Thoracic aorta (tissue), 2 donors: ENCODE measurements around the gene ASTN1. TPM values are rescaled to one million over a fixed set of nuclear protein-coding genes. Genes with fewer than 3 reads are reported as not detected.

Experiments used
- ATAC-seq: fragments of 150-250 bp; one replicate; pipeline ENCODE4 v1.8.0; 2017; ENCODE audit warnings: low read depth; ENCODE audit not compliant: insufficient number of reproducible peaks, low FRiP score
- DNase-seq: peaks from one replicate; pipeline ENCODE4 v3.0.0-alpha.2; 2020; ENCODE audit warnings: low spot score
- H3K27ac ChIP-seq, 2 donors: fragments of 200-600 bp; sonication (generic); 1 replicate in 1 of 2; 2 replicates in 1 of 2; pipeline ENCODE4 v1.5.1; 2016; ENCODE audit warnings: mild to moderate bottlenecking in 2 of 2, moderate library complexity in 2 of 2
- H3K27me3 ChIP-seq: fragments of 200-600 bp; sonication (generic); replicated peaks from 2 replicates; pipeline ENCODE4 v1.6.0; 2016; ENCODE audit warnings: mild to moderate bottlenecking; ENCODE audit not compliant: insufficient read depth
- H3K36me3 ChIP-seq: fragments of 200-600 bp; sonication (generic); one replicate; pipeline ENCODE4 v1.5.1; 2016
- H3K4me1 ChIP-seq, 2 donors: fragments of 200-600 bp; sonication (generic); 1 replicate in 1 of 2; 2 replicates in 1 of 2; pipeline versions ENCODE4 v1.5.1 to v1.6.0; 2016; ENCODE audit warnings: low read depth in 2 of 2, mild to moderate bottlenecking in 1 of 2; ENCODE audit not compliant: control insufficient read depth in 1 of 2
- H3K4me3 ChIP-seq: fragments of 200-600 bp; sonication (generic); 2 replicates; pipeline ENCODE4 v1.5.1; 2016; ENCODE audit warnings: mild to moderate bottlenecking
- H3K9me3 ChIP-seq: fragments of 200-600 bp; sonication (generic); 2 replicates; pipeline ENCODE4 v1.5.1; 2016
- CTCF ChIP-seq: fragments of 200-600 bp; sonication (generic); IDR thresholded peaks from one replicate; pipeline ENCODE4 v1.5.1; 2019; ENCODE audit warnings: antibody characterized with exemption
- total RNA-seq, 2 donors: library from RNA; depleted of rRNA; stranded (reverse); fragments of >200 nt; gene quantifications; one replicate each; pipeline versions ENCODE4 v1.1.0 to v1.2.3, GENCODE V29; 2016

ASTN1 gene
- total RNA-seq, 2 donors from 2014 or later, result 0.41 to 0.42 TPM

GRCh38 chr1:176949033-176949662, 215.4 kb downstream of the ASTN1 start:
- H3K27me3 ChIP-seq, result no peaks in the 10 kb centered on the region
- H3K4me1 ChIP-seq, result no peaks in the 10 kb centered on the region
- H3K9me3 ChIP-seq, result no peaks in the 10 kb centered on the region
- TF ChIP-seq CTCF, result peak; percentile 48
- no peak for DNase-seq
- H3K4me3 ChIP-seq, result no peak overlapping the region
- no peaks in the 10 kb centered on the region for H3K36me3 ChIP-seq
- no peak for ATAC-seq
- H3K27ac ChIP-seq, result no peak overlapping the region

GRCh38 chr1:176944606-176945005, 219.9 kb downstream of the ASTN1 start:
- H3K27ac ChIP-seq, result no peak overlapping the region
- TF ChIP-seq CTCF, result no peak
- no peak for ATAC-seq
- H3K4me1 ChIP-seq, result no peaks in the 10 kb centered on the region
- H3K4me3 ChIP-seq, result no peak overlapping the region
- no peaks in the 10 kb centered on the region for H3K9me3 ChIP-seq
- no peaks in the 10 kb centered on the region for H3K36me3 ChIP-seq
- DNase-seq, result no peak
- no peaks in the 10 kb centered on the region for H3K27me3 ChIP-seq

GRCh38 chr1:176943783-176944182, 220.7 kb downstream of the ASTN1 start:
- Histone ChIP-seq H3K4me1 (no peaks in the 10 kb centered on the region), H3K27me3 (no peaks in the 10 kb centered on the region), H3K36me3 (no peaks in the 10 kb centered on the region), H3K27ac (no peak overlapping the region), H3K9me3 (no peaks in the 10 kb centered on the region), H3K4me3 (no peak overlapping the region)
- DNase-seq (no peak), ATAC-seq (no peak)
- no peak for TF ChIP-seq CTCF

- no peak overlapping the region for H3K4me3 ChIP-seq
- H3K27ac ChIP-seq, result no peak overlapping the region
- no peaks in the 10 kb centered on the region for H3K4me1 ChIP-seq
- no peak for DNase-seq
- no peak for ATAC-seq
- no peaks in the 10 kb centered on the region for H3K9me3 ChIP-seq
- no peak for TF ChIP-seq CTCF
- H3K27me3 ChIP-seq, result no peaks in the 10 kb centered on the region
- no peaks in the 10 kb centered on the region for H3K36me3 ChIP-seq
Observed at GRCh38 chr1:176942346-176942745, 222.2 kb downstream of the ASTN1 start.

- H3K9me3 ChIP-seq, result no peaks in the 10 kb centered on the region
- ATAC-seq, result no peak
- no peaks in the 10 kb centered on the region for H3K27me3 ChIP-seq
- DNase-seq, result no peak
- H3K36me3 ChIP-seq, result no peaks in the 10 kb centered on the region
- H3K4me3 ChIP-seq, result no peak overlapping the region
- H3K4me1 ChIP-seq, result no peaks in the 10 kb centered on the region
- TF ChIP-seq CTCF, result no peak
- no peak overlapping the region for H3K27ac ChIP-seq
Observed at GRCh38 chr1:176939993-176940392, 224.5 kb downstream of the ASTN1 start.
